ENCODE data around the gene IL17C.

Gene IL17C

GRCh38 chr16:88685156-88686061, 47.0 kb downstream of the IL17C start:
- peak; percentile 87 for DNase-seq (ENCODE audit: low spot score)

- no peak for DNase-seq (ENCODE audit: low spot score)
Measured at GRCh38 chr16:88686062-88686438, 47.7 kb downstream of the IL17C start.

GRCh38 chr16:88686439-88687253, 48.3 kb downstream of the IL17C start, which contains the start of gene SNAI3:
Gene SNAI3, minus strand, starts transcription at chr16:88686507. Its CDS starts 101 bp downstream, at chr16:88686406.
- peak; percentile 99 for DNase-seq (ENCODE audit: low spot score)

- DNase-seq (ENCODE audit: low spot score): no peak
Measured at GRCh38 chr16:88687254-88687576, 48.8 kb downstream of the IL17C start.

GRCh38 chr16:88687676-88688012, 49.3 kb downstream of the IL17C start:
- DNase-seq (ENCODE audit: low spot score): no peak

GRCh38 chr16:88688013-88688778, 49.8 kb downstream of the IL17C start:
- peak; percentile 67 for DNase-seq (ENCODE audit: low spot score)

All from HuH-7 (cell line).